ENCODE measurements around the gene MEX3C.

The MEX3C gene

DNA sequence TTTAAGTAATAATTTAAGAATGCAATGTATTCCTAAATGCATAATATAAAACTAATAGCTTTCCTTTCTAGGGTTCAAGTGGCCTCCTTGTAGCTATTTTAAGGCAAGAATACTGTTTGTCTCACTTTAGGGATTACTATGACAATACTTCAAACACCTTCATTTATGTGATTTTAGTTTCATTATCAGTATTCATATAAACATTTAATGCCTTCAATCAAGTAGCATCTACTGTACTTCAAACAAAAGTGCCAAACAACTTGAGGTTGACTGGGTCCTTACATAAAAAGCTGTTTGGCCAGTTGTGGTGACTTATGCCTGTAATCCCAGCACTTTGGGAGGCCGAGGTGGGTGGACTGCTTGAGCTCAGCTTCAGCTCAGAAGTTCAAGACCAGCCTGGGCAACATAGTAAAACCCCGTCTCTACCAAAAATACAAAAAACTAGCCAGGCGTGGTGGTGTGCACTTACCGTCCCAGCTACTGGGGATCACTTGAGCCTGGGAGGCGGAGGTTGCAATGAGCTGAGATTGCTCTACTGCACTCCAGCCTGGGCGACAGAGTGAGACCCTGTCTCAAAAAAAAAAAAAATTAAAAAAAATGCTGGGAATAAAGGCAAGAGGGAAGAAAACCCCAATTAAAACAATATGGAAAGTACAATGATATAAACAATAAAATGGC, 9.3 kb downstream of the MEX3C start:
- TF ChIP-seq, protein P1, sequence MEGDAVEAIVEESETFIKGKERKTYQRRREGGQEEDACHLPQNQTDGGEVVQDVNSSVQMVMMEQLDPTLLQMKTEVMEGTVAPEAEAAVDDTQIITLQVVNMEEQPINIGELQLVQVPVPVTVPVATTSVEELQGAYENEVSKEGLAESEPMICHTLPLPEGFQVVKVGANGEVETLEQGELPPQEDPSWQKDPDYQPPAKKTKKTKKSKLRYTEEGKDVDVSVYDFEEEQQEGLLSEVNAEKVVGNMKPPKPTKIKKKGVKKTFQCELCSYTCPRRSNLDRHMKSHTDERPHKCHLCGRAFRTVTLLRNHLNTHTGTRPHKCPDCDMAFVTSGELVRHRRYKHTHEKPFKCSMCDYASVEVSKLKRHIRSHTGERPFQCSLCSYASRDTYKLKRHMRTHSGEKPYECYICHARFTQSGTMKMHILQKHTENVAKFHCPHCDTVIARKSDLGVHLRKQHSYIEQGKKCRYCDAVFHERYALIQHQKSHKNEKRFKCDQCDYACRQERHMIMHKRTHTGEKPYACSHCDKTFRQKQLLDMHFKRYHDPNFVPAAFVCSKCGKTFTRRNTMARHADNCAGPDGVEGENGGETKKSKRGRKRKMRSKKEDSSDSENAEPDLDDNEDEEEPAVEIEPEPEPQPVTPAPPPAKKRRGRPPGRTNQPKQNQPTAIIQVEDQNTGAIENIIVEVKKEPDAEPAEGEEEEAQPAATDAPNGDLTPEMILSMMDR (IDR thresholded peaks at IDR 0.05; ENCODE audit: unreplicated experiment in 3 of 3), result no peak
- peaks cover 42% of the 10 kb centered on the region for H3K4me1 Mint-ChIP-seq
- no peak overlapping the region for H3K27ac Mint-ChIP-seq

DNA sequence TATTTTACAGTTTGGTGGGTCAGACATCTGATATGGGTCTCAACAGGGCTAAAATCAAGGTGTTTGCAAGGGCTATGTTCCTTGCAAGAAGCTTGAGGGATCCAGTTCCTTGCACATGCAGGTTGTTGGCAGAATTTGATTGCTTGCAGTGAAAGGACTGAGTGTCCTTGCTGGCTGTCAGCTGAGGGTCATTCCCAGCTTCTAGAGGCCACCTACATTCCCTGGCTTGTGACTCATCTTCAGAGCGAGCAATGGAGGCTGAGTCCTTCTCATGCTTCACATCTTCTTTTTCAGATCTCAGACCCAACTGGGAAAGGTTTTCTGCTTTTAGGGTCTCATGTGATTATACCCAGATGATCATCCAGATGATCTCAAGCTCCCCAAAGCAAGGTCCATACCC, 12.4 kb downstream of the MEX3C start:
- Mint-ChIP-seq H3K27me3 (ENCODE audit: low read depth) (no peaks in the 10 kb centered on the region), H3K4me3 (no peak overlapping the region), H3K27ac (no peak overlapping the region), H3K36me3 (ENCODE audit: low read depth) (peaks cover 56% of the 10 kb centered on the region), H3K9me3 (no peaks in the 10 kb centered on the region), H3K4me1 (peaks cover 20% of the 10 kb centered on the region)
- TF ChIP-seq, protein P1 (IDR thresholded peaks at IDR 0.05; ENCODE audit: unreplicated experiment in 3 of 3), result no peak

More for the DNA sequence above, 9.3 kb downstream of the MEX3C start:
- Mint-ChIP-seq H3K27me3 (ENCODE audit: low read depth) (no peaks in the 10 kb centered on the region), H3K9me3 (no peaks in the 10 kb centered on the region), H3K4me3 (no peak overlapping the region), H3K36me3 (ENCODE audit: low read depth) (peaks cover 62% of the 10 kb centered on the region)

DNA sequence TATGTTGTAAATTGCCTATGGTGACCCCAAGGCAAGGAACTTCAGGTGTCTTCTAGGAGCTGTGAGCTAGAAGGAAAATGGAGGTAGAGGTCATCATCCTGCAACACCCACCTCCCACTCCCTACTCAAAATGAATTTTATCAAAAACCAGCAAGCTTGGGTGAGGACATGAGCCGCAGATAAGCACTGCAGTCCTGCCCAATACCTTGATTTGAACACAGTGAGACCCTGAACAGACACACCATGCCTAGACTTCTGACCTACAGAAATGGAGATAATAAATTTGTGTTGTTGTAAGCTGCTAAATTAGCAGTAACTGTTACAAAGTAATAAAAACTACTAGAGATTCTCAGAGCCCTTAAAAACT, 13.4 kb downstream of the MEX3C start:
- no peaks in the 10 kb centered on the region for H3K9me3 Mint-ChIP-seq
- TF ChIP-seq, protein P1 (IDR thresholded peaks at IDR 0.05; ENCODE audit: unreplicated experiment in 3 of 3), result no peak
- H3K4me1 Mint-ChIP-seq, result peaks cover 19% of the 10 kb centered on the region
- peaks cover 60% of the 10 kb centered on the region for H3K36me3 Mint-ChIP-seq (ENCODE audit: low read depth)
- H3K4me3 Mint-ChIP-seq, result no peak overlapping the region
- H3K27ac Mint-ChIP-seq, result no peak overlapping the region
- no peaks in the 10 kb centered on the region for H3K27me3 Mint-ChIP-seq (ENCODE audit: low read depth)

DNA sequence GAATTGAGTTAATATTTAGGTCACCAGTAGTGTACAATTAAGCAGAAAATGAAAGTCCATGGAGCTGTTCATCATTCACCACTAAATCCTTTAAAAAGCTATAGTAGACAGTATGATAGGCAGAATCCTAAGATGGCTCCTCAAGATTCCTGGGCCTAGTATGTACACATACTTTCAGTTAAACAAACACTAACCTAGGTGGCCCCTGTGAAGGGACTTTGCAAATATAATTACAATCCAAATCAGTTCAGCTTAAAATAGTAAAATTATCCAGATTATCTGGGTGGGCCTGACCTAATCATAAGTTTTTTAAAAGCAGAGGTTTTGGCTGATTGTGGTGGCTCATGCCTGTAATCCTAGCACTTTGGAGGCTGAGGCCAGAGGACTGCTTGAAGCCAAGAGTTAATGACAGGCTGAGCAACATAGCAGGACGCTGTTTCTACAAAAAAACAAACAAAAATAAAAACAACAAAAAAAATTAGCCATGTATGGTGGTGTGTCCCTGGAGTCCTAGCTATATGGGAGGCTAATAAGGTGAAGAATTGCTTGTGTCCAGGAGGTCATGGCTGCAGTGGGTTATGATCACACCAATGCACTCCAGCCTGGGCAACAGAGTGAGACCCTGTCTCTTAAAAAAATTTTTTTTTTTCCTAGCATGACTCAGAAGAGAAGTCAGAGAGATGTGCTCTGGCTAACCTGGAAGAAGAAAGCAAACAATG, 13.9 kb downstream of the MEX3C start:
- Mint-ChIP-seq H3K27me3 (ENCODE audit: low read depth) (no peaks in the 10 kb centered on the region), H3K36me3 (ENCODE audit: low read depth) (peaks cover 57% of the 10 kb centered on the region), H3K4me3 (no peak overlapping the region), H3K27ac (peak overlapping the region in 1 of 3 experiments; percentile 30), H3K9me3 (no peaks in the 10 kb centered on the region), H3K4me1 (peaks cover 19% of the 10 kb centered on the region)
- TF ChIP-seq, protein P1 (IDR thresholded peaks at IDR 0.05; ENCODE audit: unreplicated experiment in 3 of 3), result no peak

DNA sequence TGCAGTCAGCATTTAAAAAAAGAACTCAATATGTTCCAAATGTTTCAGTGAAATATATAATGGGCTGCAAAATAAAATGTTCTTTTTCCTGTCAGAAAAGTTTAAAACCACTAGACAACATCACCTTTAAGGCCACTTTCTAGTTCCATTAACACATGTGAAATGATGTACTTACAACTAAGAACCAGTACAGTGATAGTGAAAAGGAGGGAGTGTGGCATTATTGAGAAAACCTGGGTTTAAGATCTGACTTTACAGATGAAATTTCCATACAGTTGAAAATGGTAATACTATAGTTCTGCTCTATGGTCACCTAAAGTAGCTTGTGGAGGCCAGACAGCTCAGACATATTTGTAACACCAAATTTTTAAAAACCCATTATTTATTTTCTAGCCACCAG, 14.7 kb downstream of the MEX3C start:
- peak overlapping the region in 1 of 3 experiments; percentile 30 for H3K27ac Mint-ChIP-seq
- no peaks in the 10 kb centered on the region for H3K27me3 Mint-ChIP-seq (ENCODE audit: low read depth)
- TF ChIP-seq, protein P1 (IDR thresholded peaks at IDR 0.05; ENCODE audit: unreplicated experiment in 3 of 3), result no peak
- peaks cover 19% of the 10 kb centered on the region for H3K4me1 Mint-ChIP-seq
- peaks cover 59% of the 10 kb centered on the region for H3K36me3 Mint-ChIP-seq (ENCODE audit: low read depth)
- H3K4me3 Mint-ChIP-seq, result no peak overlapping the region
- H3K9me3 Mint-ChIP-seq, result no peaks in the 10 kb centered on the region
